HG03432 (cell line): ENCODE measurements around the gene CSNK1G1.

ENCODE experiments used
- ATAC-seq: cut with Tn5 transposase; IDR thresholded peaks from one replicate; pipeline ENCODE4 v1.9.1; 2021; ENCODE audit warnings: mild to moderate bottlenecking, moderate library complexity; ENCODE audit not compliant: unreplicated experiment

Gene CSNK1G1

DNA sequence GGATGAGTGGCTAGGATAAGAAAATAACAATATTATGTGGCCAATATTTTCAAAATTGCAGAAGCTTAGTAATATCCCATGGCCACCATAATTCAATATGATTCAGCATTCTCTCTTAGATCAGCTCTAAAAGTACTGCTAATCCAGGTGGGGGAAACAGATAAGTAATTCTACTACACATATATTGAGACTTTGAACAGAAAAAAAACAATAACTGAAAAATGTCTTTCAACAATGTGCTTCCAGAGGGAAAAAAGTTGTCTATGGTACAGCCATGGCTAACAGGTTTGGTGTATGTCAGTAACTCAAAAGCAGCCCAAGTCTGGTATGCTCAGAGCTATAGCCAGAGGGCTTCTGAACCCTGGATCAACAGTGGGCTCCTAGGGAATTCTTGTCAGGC lies 150.8 kb downstream of the CSNK1G1 start:
- no peak for ATAC-seq

DNA sequence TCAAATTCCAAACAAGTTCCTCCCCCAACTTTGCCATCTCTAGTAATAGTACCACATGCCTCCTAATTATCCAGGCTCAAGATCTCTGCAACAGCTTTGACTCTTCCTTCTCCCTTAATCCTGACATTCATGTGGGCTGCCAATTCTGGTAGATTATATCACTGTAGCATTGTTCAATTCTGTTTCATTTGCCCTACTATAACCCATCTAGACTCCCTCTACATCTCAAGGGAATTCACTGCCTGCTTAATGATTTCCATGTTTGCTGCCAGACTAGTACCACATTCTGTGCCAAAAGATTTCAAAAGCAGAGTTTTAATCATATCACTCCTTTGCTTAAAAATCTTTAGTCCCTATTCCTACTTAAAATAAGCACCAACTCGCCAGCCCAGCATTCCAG lies 158.5 kb downstream of the CSNK1G1 start:
- no peak for ATAC-seq

DNA sequence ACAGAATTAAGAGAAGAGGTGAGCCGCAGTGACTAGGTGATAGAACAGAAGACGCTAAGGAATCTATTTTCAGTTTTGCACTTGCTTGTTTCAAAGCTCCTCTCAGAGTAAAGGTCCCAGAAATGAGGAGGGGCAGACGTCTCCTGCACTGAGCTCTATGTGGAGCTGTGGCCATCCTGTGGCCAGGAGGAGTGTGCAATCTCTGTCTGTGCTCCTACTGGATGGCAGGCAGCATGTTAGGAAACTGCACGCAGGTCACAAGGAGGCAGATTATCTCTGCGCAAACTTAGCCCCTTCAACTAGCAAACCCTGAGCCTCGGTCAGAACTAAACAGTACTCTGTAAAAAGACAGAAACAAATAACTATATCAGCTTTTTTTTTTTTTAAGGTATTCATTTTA lies 162.0 kb downstream of the CSNK1G1 start:
- ATAC-seq: no peak

DNA sequence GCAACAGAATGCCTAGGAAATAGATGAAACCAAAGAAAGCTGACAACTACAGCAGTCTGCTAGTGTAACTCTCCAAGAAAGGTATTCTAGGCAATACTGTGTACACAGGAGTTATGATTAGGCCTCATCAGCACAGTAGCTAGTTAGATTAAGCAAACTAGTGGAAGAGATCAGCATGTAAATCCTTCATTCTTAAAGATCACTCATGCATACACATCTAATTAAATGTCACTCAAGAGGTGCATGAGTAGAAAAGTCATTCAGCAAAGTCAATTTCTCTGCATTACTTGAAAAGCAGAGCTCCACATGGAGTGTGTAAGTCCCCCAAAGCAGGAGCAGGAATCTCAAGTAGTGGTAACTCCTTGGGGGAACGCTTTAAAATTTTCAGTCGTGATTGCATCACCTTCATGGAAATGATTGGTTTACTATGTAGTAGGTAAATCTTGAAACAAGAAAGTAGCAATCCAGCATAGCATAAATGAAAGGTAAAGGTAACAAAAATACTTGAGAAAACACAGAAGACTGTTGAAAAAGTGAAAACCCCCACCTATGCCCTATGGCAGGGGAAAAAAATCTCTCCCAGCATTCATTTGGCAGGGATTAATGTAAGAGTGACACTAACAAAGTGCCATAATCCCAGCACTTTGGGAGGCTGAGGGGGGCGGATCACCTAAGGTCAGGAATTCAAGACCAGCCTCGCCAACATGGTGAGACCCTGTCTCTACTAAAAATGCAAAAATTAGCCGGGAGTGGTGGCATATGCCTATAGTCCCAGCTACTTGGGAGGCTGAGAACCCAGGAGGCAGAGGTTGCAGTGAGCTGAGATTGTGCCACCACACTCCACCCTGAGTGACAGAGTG lies 163.8 kb downstream of the CSNK1G1 start:
- no peak for ATAC-seq

DNA sequence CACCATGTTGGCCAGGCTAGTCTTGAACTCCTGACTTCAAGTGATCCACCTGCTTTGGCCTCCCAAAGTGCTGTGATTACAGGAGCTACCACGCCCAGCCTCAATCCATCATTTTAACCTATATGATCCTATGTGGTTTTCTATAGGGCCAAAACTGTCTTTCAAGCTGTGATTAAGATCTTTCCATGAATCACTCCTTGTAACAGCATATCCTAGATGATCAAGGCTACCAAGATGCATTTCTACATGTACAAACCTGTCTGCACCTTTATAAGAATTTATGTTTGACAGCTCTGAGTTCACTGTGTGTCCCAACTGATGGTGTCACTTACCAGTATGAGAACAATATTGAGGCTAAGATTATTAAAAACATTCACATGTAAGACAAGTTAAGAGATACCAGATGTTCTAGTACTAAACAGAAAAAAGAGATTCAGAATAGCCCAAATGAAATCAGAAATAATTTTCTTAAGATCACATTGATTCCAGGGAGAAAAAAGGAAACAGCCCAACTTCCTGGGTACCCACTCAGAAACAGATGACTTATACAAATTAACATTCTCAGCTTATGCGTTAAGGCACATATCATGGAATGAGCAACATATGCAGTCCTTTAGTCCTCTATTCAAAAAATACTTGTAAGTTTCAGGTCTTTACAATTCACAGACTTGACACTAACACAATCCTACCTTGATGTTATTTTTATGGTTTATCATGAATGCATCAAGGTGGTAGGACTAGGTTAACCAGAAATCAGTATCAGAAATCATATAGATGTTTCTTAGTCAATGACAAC lies 168.4 kb downstream of the CSNK1G1 start:
- ATAC-seq: no peak

DNA sequence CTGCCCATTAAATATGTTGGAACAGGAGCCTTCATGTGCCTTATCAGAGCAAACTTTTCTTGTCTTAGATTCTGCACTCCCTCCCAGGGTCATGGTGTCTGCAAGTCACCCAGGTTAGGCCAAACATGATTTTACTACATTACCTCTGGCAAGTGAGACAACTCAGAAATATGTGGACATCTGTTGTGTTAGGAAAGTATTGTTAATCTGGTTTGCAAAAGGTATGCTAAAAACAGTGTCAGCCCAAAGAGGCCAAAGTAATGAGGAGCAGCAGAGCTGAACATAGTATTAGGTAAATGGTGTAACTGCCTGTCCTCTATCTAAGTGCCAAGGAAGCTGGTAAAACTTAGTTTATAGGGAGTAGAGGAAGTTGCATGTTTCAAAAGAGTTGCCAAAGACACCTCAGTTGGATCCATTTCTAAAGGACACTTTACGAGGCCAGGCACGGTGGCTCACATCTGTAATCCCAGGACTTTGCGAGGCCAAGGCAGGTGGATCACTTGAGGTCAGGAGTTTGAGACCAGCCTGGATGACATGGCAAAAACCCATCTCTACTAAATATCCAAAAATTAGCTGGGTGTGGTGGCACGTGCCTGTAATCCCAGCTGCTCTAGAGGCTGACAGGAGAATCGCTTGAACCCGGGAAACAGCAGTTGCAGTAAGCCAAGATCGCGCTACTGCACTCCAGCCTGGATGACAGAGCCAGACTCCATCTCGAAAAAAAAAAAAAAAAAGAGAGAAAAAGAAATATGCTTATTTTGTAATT lies 170.6 kb downstream of the CSNK1G1 start:
- no peak for ATAC-seq

DNA sequence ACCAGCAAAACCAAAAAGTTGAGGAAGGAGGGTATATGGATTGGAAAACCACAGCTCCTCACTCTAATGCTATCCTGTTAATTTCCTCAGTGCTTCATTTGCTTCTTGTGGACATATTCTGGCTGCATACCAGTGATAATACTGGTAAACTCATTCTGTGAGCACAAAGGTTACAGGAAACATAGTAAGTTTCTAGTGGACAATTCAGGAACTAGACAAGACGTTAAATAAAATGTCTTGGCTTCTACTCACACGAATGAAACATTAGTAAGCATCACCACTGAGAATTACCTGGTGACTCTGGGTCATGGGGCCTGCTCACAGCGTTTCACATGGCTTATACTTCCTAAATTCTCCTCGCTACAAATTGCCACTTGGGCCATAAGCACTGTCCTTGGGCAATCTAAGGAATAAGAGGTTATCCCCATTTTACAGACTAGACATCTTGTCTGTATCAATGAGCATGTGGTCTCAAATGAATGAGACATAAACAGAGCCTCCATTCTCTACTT lies 173.1 kb downstream of the CSNK1G1 start:
- no peak for ATAC-seq

DNA sequence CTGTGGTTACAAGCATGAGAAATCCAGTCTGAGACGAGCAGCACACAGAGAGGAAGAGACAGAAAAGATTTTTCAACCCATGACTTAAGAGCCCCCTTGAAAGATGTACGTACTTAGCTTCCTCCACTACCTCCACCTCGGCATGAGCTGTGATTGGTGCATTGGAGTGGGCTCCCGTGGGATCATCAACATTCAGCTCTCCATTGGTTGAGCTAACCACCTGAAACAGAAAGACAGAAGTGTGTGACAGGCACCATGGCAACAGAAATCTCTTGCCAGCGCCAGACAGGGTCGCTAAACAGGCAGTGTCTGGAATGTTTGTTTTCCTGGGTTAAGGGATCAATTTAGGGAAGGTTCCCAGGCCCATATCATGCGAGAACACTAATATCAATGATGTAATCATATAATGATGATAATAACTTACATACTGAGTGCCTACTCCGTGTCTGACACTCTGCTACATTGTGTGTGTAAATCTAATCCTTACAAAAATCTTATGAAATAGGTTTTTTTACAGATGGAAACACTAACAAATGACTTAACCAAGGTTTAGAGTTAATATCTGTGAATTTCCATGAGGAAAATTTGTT lies 175.6 kb downstream of the CSNK1G1 start:
- peak; percentile 74 for ATAC-seq

DNA sequence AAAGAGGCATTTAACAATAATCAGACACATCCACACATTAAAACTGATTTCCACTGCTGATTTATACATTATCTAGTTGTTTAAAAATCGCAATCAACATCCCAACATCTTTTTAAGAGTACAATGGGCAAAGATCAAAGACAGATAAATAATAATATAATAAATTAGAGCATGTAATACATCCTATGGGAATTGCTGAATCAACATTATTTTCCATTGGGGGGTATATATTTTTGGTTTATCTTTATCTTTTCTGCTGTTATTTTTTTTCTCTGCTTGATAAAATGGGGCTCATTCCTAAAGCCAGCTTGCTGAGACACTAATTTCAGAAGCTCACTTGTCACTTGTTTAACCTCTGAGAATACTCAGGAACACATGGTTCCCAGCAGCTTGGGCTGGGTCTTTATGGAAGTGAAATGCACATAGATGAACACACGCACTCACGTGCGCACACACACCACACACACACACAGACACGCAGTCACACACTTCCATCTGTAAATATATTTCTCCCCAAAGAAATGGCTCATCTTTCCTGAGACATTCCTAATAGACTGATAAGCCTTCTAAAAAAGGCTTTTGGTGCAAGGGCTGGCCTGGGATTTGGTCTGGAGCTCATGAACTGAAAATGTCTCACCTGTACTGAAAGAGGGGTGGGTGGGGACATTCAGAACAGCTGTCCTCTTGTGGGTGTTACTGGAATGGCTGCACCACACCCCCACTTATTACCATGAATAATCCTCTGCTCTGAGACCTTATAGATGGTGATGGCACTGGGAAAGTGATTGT lies 189.7 kb downstream of the CSNK1G1 start:
- ATAC-seq: no peak

DNA sequence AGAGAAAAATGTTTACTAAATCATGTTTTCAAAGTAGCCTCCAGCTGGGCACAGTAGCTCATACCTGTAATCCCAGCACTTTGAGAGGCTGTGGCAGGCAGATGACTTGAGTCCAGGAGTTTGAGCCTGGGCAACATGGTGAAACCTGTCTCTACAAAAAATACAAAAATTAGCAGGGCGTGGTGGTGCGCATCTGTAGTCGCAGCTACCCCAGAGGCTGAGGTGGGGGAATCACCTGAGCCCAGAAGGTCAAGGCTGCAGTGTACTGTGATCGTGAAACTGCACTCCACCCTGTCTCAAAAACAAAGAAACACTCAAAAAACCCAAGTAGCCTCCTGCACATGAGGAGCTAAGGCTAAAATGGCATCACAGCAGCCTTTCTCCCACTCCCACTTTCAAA lies 191.5 kb downstream of the CSNK1G1 start:
- ATAC-seq: no peak

DNA sequence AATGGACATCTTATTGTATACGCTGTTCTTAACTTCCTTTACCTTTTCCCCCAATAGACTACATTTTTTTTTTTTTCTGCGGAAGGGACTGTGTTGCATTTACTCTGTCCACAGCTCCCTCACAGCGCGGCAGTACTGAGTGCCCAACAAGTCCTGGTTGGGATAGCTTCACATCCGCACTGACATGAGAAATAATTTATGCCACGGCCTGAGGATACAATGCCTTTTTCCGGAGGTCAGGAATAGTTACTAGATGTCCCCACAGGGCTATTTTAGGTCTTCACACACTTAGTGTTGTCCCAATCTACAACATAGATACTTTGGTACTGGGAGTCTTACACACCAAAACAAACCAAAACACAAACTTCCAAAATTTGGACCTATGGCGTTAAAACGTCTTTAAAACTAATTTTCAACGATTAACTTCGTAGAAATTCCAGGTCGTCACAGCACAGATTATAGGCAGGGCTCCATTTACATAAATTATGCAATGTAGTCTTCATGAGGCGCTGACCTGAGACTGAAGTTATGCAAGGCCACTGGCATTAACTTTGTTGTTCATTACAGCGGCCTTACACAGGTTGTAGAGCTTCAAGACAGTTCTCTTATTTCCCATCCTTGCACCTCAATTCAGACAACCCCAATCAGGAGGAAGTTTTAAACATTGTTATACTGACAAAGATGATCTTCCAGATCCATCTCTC lies 192.2 kb downstream of the CSNK1G1 start:
- peak; percentile 0 for ATAC-seq

DNA sequence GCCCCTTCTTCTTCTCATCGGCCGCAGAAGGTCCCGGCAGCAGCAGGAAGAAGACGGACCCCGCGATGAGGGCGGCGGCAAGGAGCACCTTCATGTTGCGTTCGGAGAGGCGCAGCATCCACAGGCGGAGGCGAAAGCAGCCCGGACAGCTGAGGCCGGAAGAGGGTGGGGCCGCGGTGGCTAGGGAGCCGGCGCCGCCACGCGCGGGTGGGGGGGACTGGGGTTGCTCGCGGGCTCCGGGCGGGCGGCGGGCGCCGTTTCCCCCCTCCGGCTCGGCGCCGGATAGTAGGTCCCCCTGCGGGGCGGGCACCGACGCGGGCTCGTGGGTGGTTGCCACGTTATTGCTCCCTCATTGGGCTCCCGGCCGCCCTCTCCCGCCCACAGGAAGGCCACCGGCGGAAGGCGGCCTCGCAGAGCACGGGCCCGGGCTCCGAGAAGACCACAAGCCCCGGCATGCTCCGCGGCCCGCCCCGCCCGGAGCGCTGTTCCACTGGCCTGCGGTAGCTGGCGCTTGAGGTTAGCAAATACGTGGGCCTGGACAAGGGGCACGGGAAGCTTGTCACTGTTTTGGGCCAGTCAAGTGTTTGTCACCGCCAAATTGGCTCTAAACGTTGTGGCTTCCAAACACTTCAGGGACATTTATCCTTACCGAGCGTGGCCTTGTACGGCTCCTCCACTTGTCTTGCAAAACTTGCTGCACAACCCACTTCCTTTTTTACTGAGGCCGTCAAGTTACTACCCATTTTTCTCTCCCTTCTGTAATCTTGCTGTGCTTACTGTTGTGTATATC lies 192.9 kb downstream of the CSNK1G1 start, which contains the start of gene PPIB:
Gene PPIB, minus strand, starts transcription at position 154 of the 790 bp plus-strand sequence. Its CDS starts 36 bp downstream, at position 118.
- ATAC-seq: peak; percentile 94

DNA sequence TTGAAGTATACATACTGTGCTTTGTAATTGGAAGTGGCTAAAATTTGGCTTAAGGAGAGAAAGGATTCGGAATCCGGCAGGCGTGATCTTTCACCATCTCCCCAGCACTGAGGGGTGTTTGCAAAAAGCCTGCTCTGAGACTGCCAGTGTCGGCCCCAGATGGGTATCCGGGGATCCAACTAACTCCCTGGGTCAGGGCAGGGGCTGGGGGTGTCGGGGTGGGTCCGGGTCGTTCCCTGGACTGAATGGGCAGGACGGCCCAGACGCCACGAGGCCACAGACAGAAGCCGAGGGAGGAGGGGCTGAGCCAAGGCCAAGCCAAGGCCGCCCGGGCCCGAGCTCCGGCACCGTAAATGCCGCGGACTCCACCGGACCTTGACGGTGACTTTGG lies 193.5 kb downstream of the CSNK1G1 start:
- ATAC-seq: peak; percentile 26

DNA sequence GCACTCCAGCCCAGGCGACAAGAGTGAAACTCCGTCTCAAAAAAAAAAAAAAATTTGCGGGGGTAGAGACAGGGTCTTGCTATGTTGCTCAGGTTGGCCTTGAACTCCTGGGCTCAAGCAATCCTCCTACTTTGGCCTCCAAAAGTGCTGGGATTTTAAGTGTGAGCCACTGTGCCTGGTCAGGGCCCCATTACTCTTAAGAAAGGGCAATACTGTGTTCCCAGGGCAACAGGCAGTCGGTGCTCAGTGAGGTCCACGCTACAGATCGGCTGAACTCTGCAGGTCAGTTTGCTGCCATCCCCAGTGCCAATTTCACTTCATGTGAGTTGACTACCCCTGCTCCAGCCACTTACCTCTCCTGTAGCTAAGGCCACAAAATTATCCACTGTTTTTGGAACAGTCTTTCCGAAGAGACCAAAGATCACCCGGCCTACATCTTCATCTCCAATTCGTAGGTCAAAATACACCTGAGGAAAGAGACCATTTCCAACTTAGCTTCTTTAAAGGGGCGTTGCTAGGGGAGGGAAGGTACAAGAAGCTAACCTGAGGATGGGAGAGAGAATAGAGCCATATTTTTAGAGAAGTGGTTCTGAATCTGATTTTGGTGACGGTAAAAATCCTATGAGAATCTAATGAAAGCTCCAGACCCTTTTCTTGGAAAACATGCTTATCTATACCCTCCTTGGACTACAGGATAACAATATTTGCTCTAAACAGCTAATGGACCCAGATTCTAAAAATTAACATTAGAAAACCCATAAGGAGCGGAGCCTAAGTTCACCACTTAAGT lies 194.1 kb downstream of the CSNK1G1 start:
- ATAC-seq: no peak

DNA sequence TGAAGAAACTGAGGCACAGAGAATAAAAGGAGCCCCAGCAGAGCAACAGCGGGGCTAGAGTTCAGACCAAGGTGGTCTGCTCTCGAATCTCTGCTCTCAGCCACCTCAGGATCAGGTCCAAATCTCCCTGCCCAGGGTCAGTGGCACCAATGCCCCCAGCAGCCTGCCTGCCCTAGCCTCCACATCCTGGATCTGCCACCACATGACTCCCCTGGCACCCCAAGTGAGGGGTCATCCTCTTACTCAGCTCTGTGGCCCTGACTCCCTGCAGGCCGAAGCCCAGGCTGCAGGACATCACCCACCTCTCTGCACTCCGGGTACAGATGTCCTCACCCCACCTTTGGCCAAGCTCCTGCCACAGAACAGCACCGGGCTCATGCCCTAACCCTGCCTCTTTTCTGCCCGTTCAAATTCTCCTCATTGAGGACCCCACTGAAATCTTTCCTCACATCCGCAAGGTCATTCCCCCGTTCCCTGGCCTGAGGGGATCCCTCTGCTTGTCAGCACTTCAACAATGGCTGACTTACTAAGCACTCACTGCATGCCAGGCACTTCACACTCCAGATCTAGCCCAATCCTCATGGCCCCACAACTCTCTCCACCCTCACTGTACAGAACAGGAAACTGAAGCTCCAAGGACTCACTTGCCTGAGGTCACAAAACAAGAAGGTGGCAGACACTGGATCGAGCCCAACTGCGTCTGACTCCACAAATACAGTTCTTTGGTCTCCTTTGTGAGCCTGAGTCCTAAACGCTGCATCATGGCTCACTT lies 197.4 kb downstream of the CSNK1G1 start:
- ATAC-seq: no peak

DNA sequence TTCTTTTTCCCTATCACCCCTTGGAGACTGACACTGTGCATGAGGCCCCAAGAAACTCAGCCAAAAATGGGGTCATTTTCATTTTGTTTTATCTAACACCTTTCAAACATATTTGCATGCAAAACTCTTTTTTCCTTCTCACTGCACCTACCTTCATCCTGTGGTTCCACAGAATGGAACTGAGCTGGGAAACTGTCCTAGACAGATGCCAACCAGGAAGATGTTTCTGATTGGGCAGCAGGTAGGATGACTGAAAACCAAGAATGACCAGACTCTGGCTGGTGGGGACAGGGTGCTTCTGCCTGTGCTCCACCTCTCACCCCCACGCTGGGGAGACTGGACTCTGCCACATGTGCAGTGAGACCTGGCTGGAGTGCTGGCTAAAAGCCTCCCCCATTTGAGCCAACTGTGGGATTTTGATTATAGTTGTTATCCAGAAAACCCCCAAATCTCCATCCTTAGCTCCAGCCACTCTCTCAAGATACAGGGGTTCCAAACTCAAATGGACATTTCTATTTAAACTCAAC lies 198.3 kb downstream of the CSNK1G1 start:
- no peak for ATAC-seq
